ENCODE measurements around the gene SPEF1.

Gene SPEF1

DNA sequence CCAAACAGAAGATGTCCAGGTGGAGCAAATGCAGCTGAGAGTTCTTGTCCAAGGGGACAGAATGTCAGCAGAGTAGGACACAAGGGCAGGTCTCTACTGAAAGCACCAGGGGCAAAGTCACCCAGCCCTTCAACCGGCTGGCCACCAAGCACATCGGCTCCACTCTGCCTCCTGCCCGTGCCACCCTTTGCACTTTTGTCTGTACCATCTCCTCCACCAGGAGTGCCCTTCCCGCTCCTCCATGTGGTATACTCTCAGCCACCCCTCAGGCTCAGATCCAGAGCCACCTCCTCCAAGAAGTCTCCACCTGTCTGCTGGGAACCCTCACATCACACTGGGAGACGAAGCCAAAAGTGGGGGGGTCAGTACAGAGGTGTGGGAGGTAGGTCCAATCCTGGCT lies 52.9 kb downstream of the SPEF1 start:
- no peak for DNase-seq

All from KG1 (cell line).